Osteoblast (primary cell): ENCODE data around the gene KIF6. TPM values are rescaled to one million over a fixed set of nuclear protein-coding genes. Genes with fewer than 3 reads are reported as not detected.

Experiments
- DNase-seq: peaks from one replicate; pipeline ENCODE4 v3.0.0; 2011; ENCODE audit warnings: low spot score, mixed read lengths; ENCODE audit not compliant: insufficient read length; ENCODE audit errors: missing footprints
- H2AFZ ChIP-seq: 2 replicates; pipeline ENCODE4 v1.6.0; 2011; ENCODE audit warnings: mild to moderate bottlenecking, low read length
- H3K27ac ChIP-seq: 2 replicates; pipeline ENCODE4 v1.5.1; 2011; ENCODE audit warnings: mild to moderate bottlenecking, low read depth, low read length, moderate library complexity
- H3K27me3 ChIP-seq: 2 replicates; pipeline ENCODE4 v1.6.0; 2012; ENCODE audit warnings: mild to moderate bottlenecking, control low read depth, inconsistent platforms, low read length, moderate library complexity; ENCODE audit not compliant: insufficient read depth
- H3K36me3 ChIP-seq: 2 replicates; pipeline ENCODE4 v1.5.1; 2011; ENCODE audit warnings: mild to moderate bottlenecking, low read length, control low read depth, moderate library complexity; ENCODE audit not compliant: insufficient read depth
- H3K4me1 ChIP-seq: 2 replicates; pipeline ENCODE4 v1.5.1; 2011; ENCODE audit warnings: mild to moderate bottlenecking, low read length, control low read depth, moderate library complexity; ENCODE audit not compliant: insufficient read depth
- H3K4me2 ChIP-seq: 2 replicates; pipeline ENCODE4 v1.6.0; 2011; ENCODE audit warnings: mild to moderate bottlenecking, low read length; ENCODE audit not compliant: insufficient read depth
- H3K4me3 ChIP-seq: fragments of 200-600 bp; sonication (generic); 3 replicates; pipeline ENCODE4 v1.5.1; 2012; ENCODE audit warnings: mild to moderate bottlenecking, low read length, inconsistent platforms; ENCODE audit not compliant: insufficient read depth
- H3K79me2 ChIP-seq: 2 replicates; pipeline ENCODE4 v1.6.0; 2012; ENCODE audit warnings: mild to moderate bottlenecking, low read length, control low read depth, inconsistent platforms; ENCODE audit not compliant: insufficient read depth
- H3K9me3 ChIP-seq: 2 replicates; pipeline ENCODE4 v1.5.1; 2011; ENCODE audit warnings: low read depth, low read length, control low read depth
- H4K20me1 ChIP-seq: 2 replicates; pipeline ENCODE4 v1.6.0; 2012; ENCODE audit warnings: mild to moderate bottlenecking, low read length, control low read depth; ENCODE audit not compliant: insufficient read depth
- CTCF ChIP-seq: IDR thresholded peaks from 2 replicates; pipeline ENCODE4 v1.5.1; 2011; ENCODE audit warnings: mild to moderate bottlenecking, low read depth, low read length, moderate library complexity; ENCODE audit errors: extremely low read depth
- total RNA-seq: library from RNA; depleted of rRNA; stranded (reverse); fragments of >200 nt; gene quantifications from 2 replicates; pipeline ENCODE4 v1.2.3, GENCODE V29; 2012

KIF6 gene
- total RNA-seq, 1 donor, result 1.4 TPM

DNA sequence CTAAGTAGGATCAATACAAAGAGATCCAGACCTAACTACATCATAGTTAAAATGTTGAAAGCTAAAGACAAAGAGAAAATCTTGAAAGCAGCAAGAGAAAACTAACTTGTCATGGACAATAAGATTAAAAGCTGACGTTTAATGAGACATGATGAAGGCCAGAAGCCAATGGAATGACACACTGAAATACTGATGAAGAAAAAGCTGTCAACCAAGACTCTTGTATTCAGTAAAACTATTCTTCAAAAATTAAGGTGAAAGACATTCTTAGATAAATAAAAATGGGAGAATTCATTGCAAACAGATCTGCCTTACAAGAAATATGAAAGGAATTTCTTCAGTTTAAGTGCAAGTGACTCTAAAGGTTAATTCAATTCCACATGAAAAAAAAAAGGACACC lies 256.8 kb downstream of the KIF6 start:
- Histone ChIP-seq H4K20me1 (no peaks in the 10 kb centered on the region), H2AFZ (no peak overlapping the region), H3K9me3 (no peaks in the 10 kb centered on the region), H3K4me1 (no peaks in the 10 kb centered on the region), H3K4me2 (no peak overlapping the region), H3K27me3 (no peaks in the 10 kb centered on the region), H3K27ac (no peak overlapping the region), H3K36me3 (no peaks in the 10 kb centered on the region), H3K79me2 (no peaks in the 10 kb centered on the region), H3K4me3 (no peak overlapping the region)
- no peak for TF ChIP-seq CTCF
- DNase-seq, result no peak

- Histone ChIP-seq H3K36me3 (no peaks in the 10 kb centered on the region), H3K4me2 (no peak overlapping the region), H3K27ac (no peak overlapping the region)
Measured at GRCh38 chr6:39466631-39467030, 258.6 kb downstream of the KIF6 start.

GRCh38 chr6:39465539-39465938 lies 259.7 kb downstream of the KIF6 start:
- no peaks in the 10 kb centered on the region for H3K4me1 ChIP-seq
- no peak overlapping the region for H2AFZ ChIP-seq
- H3K36me3 ChIP-seq, result no peaks in the 10 kb centered on the region
- no peak for TF ChIP-seq CTCF
- no peak overlapping the region for H3K4me2 ChIP-seq
- no peak for DNase-seq
- no peaks in the 10 kb centered on the region for H3K79me2 ChIP-seq
- H3K9me3 ChIP-seq, result no peaks in the 10 kb centered on the region
- no peak overlapping the region for H3K27ac ChIP-seq
- no peaks in the 10 kb centered on the region for H4K20me1 ChIP-seq
- H3K27me3 ChIP-seq, result no peaks in the 10 kb centered on the region
- H3K4me3 ChIP-seq, result no peak overlapping the region

More at GRCh38 chr6:39466631-39467030, 258.6 kb downstream of the KIF6 start:
- Histone ChIP-seq H3K9me3 (no peaks in the 10 kb centered on the region), H3K27me3 (no peaks in the 10 kb centered on the region), H3K4me1 (no peaks in the 10 kb centered on the region), H3K79me2 (no peaks in the 10 kb centered on the region), H3K4me3 (no peak overlapping the region), H2AFZ (no peak overlapping the region), H4K20me1 (no peaks in the 10 kb centered on the region)
- TF ChIP-seq CTCF, result no peak
- no peak for DNase-seq

GRCh38 chr6:39464067-39464466 lies 261.1 kb downstream of the KIF6 start:
- H4K20me1 ChIP-seq, result no peaks in the 10 kb centered on the region

More at GRCh38 chr6:39464067-39464466, 261.1 kb downstream of the KIF6 start:
- H3K27me3 ChIP-seq, result no peaks in the 10 kb centered on the region
- H3K36me3 ChIP-seq, result no peaks in the 10 kb centered on the region
- no peak overlapping the region for H3K4me3 ChIP-seq
- DNase-seq, result no peak
- no peaks in the 10 kb centered on the region for H3K9me3 ChIP-seq
- no peak overlapping the region for H3K4me2 ChIP-seq
- no peak overlapping the region for H2AFZ ChIP-seq
- no peak overlapping the region for H3K27ac ChIP-seq
- no peaks in the 10 kb centered on the region for H3K79me2 ChIP-seq
- no peaks in the 10 kb centered on the region for H3K4me1 ChIP-seq
- TF ChIP-seq CTCF, result no peak
